OCI-LY3 (cell line): ENCODE data around the gene B4GALT1.

Experiments
- CTCF ChIP-seq: fragments of 200-600, 300-600 bp; sonication (generic); IDR thresholded peaks from 2 replicates; pipeline ENCODE4 v1.5.1; 2014; ENCODE audit warnings: antibody characterized with exemption, low read length, low read depth
- EZH2phosphoT487 ChIP-seq: fragments of 200-600 bp; shearing (Covaris generic); IDR thresholded peaks from 2 replicates; pipeline ENCODE4 v1.6.1; 2018; ENCODE audit warnings: antibody characterized with exemption, mixed run types, low read depth

- TF ChIP-seq CTCF (no peak), EZH2phosphoT487 (no peak)
These were observed 34.9 kb upstream of the B4GALT1 start for GRCh38 chr9:33202018-33202417.
